NCI-H345 (cell line): ENCODE data around the gene RAB7A.
"Not testable (repeated sequence)": the region's sequence is repeated elsewhere in the genome, so short reads cannot be mapped to it uniquely, and the experiment has no call there.

Experiments
- DNase-seq: peaks from one replicate; lab custom pipeline; 2025; lab: John Stamatoyannopoulos, UW

RAB7A gene

DNA sequence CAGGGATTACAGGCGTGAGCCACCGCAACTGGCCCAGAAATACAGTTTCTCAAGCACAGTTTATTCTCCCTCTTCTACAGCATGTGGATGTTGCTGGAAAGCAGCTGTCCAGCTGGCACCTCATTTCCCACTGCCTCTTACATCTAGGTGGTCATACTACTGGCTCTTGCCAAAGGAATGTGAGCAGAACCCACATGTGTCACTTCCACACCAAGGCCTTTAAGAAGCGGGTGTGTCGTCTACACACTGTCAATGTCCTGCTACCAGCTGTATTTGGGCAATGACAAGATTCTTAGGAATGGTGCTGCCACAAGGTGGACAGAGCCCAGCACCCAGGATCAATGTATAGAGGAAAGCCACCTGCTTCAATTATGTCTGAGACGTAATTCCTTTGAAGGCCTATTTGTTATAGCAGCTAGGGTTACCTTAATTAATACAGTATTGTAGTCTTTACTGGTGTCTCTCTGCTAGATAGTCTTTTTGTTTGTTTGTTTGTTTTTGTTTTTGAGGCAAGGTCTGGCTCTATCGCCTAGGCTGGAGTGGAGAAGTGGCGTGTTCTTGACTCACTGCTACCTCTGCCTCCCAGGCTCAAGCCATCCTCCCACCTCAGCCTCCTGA is 15.1 kb upstream of the RAB7A start:
- DNase-seq: no peak

DNA sequence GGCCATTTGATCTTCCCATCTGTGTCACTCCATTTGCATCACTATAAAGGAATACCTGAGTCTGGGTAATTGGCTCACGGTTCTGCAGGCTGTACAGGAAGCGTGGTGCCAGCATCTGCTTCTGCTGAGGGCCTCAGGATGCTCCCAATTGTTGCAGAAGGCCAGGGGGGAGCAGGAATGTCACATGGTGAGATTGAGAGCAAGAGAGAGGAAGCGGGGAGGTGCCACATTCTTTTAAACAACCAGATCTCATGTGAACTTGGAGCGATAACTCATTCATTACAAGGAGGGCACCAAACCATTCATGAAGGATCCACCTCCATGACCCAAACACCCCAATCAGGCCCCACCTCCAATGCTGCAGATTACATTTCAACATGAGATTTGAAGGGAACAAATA is 13.1 kb upstream of the RAB7A start:
- DNase-seq: no peak

DNA sequence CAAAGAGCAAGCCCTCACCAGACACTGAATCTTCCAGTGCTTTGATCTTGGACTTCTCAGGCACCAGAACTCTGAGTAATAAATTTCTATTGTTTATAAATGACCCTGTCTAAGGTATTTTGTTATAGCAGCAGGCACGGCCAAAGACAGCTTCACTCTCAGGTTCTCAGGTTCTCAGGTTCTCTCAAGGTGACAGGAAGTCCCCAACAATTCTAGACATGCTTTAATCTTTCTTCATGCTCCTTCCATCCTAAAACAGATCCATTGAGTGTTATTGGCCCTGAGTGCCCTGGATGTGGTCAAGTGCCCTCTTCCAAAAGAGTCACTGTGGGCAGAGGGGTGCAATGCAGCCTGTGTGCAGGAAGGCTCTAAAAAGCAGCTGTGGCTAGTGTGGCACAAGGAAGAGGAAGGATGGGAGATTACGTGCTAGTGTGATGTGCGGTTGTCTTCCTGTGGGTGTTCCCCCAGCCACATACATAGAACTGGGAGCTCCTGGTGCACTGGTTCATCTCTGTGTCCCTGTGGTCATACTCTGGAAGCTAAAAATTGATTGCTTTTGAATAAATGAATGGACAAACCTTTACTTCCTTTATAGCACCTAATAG is 11.0 kb upstream of the RAB7A start:
- DNase-seq: no peak

DNA sequence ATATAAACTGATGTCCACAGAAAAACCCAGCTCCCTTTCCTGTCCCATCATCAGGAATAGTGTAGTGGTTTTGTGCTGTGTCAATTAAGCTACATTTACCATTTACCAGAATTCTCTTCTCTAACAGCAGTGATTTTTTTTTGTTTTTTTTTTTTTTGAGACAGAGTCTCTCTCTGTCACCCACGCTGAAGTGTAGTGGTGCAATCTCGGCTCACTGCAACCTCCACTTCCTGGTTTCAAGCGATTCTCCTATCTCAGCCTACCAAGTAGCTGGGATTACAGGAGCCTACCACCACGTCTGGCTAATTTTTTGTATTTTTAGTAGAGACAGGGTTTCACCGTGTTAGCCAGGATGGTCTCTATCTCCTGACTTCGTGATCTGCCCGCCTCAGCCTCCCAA is 7.1 kb upstream of the RAB7A start:
- DNase-seq: not testable (repeated sequence)

DNA sequence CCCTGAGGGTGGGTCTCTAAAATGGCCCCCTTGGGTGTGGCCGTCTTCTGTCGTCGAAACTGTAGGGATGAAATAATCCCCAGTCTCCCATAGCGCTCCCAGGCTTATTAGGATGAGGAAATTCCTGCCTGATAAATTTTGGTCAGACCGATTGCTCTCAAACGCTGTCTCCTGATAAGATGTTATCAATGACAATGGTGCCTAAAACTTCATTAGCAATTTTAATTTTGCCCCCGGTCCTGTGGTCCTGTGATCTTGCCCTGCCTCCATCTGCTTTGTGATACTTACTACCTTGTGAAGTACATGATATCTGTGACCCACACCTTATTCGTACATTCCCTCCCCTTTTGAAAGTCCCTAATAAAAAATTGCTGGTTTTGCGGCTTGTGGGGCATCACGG is 5.1 kb upstream of the RAB7A start:
- DNase-seq: no peak

DNA sequence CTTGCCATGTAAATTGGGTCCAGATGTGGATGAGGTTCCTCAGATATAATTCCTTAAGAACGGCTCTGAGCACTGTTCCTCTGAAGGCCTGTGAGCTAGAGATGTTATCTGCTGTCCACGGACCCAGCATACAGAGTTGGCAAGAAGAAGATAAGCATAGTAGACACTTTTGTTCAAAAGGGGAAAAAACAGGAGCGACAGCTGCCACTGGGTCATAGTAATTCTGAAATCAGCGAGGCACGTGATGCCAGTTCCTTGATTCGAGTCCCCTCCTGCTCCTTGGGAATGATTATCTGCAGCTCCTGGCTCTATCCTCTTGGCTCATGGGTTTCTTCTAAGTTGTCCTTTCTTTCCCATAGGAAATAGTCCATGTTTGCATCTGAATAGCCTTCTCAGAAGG is 2.5 kb upstream of the RAB7A start:
- DNase-seq: no peak

DNA sequence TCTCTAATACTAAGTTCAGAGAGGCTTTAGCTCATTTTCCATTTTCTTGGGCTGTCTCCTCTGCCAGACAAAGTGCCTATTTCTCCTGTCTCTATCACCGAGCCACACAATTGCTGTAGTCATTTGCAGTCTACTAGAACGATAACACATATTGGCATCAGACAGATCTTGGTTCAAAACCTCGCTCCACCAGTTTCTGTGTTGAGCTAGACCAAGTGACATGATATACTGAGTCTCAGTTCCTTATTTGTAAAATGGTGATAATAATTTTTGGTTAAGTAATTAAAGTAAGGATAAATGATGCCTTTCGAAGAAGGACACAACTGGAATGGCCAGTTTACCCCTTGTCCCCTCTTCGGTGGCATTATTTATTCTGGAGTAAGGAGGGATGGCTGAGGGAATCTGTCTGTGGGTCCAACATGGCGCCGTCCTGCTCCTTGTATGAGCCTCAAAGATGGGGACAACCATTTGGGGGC is 398 bp upstream of the RAB7A start:
- DNase-seq: no peak

DNA sequence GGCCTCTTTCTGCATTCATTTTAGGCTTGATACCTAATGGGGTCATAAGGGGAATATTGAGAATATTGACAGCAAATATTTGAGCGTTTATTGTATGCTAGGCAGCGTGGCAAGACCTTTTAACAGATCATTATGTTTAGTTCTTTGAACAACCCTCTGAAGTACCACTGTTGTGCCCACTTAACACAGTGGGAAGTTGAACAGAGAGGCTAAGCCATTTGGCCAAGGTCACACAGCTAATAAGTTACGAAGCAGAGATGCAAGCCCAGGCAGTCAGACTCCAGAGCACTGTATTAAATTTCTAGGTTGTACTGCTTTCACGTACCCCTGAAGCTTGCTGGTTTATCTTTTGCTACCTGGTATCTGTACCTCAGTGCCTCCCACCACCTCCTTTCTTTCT is 1.1 kb downstream of the RAB7A start:
- DNase-seq: no peak

DNA sequence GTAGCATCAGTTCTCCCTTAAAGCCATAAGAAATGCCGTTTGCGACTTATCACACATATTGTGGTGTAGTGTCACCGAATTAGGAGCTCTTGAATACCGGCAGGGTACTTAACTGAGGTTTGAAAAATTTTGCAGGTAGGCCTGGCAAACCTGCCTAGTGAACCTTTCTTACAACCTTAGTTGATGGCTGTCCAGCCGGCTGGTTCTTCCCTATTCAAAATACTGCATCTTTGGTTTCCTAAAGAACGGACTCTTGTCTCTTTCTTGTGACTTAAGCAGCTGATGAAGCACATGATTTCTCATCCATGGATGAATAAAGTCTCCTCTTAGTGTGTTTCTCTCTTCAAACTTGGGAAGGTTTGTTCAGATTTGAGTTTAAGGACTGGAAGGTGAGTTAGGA is 1.5 kb downstream of the RAB7A start:
- no peak for DNase-seq

DNA sequence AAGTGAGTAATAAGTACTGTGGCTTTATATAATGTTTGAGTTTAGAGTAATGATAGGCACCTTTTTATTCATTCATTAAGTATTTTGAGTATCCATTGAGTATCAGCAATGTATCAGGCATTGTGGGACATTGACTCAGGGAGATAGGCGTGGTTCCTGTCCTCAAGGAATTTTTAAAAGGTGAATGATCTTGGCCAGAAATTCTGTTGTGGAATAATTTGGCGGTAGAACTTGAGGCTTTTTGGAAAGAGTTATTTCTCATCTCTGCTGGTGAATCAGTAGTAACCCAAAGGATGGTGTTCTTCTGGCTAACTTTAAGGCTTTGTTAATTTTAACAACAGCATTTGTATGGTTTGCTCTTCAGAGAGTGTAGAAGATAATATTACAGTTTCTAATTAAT is 2.0 kb downstream of the RAB7A start:
- no peak for DNase-seq

DNA sequence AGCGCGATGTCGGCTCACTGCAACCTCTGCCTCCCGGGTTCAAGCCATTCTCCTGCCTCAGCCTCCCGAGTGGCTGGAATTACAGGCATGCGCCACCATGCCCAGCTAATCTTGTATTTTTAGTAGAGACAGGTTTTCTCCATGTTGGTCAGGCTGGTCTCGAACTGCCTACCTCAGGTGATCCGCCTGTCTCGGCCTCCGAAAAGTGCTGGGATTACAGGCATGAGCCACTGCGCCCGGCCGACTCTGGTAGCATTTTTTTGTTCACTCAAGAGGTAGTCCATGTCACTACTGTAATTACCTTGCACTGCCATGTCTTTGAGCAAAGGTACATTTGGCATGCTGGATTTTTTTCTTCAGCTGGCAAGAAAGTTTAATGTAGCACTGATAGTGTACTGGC is 2.5 kb downstream of the RAB7A start:
- DNase-seq: not testable (repeated sequence)

DNA sequence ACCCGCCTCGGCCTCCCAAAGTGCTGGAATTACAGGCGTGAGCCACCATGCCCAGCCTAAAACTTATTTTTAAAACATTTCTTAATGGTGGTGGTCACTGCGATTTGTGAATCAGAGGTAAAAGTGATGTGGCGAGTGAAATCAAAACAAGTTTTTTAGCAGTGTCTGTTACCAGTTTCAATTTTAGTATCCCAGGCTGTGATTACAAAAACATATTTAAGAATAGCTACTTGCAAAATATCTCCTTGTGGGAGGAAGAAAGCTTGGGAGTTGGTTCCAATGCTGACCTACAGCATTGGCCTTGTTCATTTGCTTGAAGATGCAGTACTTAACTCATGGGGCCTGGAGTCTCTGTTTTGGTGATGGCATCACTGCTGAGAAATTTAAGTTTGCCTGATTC is 4.5 kb downstream of the RAB7A start:
- no peak for DNase-seq

DNA sequence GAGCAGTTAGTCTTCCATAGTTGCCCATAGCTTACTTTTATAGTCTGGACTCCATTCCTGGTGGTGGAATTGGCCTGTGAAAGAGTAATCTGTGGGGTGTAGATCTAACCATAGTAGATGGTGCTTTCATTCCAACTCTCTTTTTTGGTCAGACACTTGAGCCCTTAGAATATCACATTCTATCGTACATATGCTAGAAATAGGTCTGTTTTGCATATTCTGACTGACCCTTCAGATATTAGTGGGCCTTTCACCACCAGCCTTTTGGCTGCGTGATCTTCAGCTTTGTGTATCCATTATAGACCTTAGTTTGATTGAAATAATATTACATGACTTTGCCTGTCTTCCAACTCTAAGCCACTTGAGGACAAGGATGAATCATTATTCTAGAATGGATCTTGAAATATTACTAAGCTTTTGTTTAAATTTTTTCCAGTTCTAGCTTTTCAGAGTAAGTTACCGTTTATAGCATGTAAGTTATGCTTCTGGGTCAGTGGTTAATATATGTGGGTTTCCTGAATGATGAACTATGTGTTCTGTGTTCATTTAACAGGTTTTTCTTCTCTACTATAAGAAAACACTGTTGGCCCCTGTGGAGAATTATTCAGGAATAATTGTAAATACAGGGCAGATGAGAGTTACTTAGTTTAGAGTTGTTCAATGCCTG is 8.7 kb downstream of the RAB7A start:
- no peak for DNase-seq

DNA sequence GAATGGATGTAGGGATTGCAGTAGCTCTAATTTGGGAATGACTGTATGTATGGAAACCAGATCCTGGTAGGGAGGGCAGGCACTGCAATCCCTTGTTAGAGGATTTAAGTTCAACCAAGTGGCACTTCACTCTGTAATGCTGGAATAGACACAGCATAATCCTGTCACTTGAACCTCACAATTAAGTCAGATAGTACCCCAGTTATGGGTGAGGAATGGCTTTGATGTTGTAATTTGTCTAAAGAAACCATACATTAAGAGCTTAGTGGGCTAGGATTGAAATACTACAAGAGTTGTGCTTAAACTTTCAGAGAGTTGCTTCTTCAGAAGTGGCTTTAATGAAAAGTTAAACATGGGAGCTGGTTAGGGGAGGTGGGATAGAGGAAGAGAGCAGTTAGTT is 9.3 kb downstream of the RAB7A start:
- DNase-seq: no peak

DNA sequence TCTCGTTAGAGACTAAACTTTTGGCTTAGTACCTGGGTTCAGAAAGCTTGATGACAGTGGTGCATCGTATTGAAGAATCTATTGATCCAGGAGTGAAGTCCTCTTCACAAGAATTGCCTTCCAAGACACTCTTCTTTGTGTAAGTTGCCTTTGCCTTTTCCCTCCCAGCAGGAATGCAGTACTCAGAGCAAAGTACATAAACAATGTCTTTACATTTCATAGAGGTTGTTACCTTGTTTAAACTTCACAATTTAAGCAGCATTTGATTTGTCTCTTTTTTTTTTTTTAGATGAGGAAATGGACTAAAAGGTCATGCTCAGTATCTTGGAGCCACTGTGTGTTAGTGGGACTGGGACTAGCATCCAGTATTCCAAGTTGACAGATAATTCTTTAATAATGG is 9.9 kb downstream of the RAB7A start:
- DNase-seq: no peak

DNA sequence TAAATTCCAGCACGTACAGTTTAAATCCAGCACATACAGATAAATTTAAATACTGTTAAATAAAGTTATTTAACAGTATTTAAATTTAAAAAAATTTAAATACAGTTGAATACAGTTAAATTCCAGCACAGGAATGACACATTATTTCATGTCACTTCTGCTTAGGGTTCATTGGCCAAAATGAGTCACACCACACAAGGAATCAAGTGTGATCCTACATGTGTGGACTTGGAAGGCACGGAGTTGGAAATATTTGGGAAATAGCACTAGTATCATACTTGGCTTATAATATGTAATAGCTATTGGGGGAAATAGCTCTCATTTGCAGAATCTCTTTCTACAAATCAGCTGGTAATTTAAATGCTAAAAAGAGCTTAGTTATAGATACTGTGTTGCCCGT is 10.6 kb downstream of the RAB7A start:
- DNase-seq: no peak

DNA sequence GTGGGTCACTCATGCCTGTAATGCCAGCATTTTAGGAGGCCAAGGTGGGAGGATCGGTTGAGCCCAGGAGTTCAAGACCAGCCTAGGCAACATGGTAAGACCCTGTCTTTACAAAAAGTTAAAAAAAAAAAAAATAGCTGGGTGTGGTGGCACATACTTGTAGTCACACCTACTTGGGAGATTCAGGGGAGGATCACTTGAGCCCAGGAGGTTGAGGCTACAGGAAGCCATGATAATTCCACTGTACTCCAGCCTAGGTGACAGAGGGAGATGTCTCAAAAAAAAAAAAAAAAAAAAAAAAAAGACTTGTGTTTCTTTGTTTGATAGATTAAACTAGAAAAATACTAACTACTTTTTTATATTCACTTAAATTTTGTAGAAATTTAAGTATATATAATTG is 14.6 kb downstream of the RAB7A start:
- DNase-seq: no peak

DNA sequence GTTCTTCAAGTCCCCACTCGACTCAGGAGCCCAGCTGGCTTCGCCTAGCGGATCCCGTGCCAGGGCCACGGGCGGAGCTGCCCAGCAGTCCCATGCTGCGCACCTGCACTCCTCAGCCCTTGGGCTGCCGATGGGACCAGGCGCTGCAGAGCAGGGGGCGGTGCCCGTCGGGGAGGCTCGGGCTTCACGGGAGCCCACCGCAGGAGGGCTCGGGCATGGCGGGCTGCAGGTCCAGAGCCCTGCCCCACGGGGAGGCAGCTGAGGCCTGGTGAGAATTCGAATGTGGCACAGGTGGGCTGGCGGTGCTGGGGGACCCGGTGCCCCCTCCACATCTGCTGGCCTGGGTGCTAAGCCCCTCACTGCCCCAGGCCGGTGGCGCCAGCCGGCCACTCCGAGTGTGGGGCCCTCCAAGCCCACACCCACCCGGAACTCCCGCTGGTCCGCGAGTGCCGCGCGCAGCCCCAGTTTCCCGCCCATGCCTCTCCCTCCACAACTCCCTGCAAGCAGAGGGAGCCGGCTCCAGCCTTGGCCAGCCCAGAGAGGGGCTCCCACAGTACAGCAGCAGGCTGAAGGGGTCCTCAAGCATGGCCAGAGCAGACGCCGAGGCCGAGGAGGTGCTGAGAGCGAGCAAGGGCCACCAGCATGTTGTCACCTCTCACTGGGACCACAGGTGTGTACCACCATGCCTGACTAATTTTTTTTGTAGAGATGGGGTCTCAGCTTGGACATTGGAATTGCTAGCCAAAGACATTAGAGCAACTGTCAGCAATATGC is 17.0 kb downstream of the RAB7A start:
- no peak for DNase-seq

DNA sequence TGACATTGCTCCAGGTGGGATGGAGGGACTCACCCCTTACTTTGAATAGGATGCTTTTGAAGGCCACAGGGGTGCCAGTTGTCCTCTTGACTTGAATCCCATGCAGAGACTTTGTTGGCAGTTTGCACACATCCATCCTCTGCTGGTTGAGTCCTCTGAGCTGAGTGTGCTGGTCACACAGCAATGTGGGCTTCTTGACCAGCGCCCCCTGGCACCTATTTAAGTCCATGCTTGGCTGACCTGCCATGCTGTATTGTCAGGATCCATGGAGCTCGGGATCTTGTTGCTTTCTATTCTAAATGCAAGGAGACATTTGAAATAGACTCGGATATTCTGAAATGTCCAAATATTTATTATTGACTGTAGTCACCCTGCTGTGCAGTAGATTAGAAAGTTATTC is 19.8 kb downstream of the RAB7A start:
- no peak for DNase-seq

DNA sequence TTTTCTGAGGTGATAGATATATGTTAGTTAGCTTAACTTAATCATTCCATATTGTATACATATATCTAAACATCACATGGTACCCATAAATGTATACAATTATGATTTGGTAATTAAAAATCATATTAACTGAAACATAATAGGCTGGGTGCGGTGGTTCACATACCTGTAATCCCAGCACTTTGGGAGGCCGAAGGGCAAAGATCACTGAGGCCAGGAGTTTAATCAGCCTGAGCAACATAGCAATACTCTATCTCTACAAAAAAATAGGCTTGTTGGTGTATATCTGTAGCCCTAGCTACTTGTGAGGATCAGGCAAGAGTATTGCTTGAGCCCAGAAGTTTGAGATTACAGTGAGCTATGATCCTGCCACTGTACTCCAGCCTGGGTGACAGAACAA is 20.9 kb downstream of the RAB7A start:
- no peak for DNase-seq

DNA sequence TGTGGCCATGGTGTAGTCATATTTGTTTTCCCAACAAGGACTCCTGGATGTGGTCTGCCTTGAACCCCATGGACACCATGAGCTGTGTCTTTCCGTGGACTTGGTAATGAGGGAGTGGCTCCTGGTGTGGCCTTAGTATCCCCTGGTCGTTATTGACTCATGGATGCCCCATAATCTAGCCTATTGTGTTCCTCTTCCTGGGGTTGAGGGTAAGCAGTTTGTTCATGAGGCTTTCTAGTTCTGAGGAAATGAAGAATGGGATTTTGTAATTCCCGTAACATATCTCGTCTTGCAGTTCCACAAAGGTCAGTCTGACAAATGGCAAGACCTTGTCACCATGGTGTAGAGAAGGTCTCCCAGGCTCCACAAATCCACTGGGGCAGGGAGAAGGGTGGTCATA is 22.6 kb downstream of the RAB7A start:
- DNase-seq: no peak

DNA sequence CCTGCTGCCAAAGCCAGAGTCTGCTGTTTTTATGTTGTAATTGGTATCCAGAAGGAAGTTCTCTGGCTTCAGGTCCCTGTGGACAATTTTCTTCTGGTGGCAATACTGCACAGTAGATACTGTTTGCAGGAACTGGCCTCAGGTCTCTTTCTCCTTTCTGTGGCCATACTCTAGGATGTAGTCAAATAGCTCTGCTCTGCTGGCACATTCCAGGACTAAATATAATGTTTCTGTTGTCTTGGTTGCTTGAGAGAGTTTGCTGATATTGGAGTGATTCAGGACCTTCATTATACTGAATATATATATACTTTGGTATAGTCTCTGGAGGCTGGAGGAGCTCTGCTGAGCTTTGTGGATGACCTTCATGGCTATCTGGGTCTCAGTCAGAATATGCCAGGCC is 23.1 kb downstream of the RAB7A start:
- DNase-seq: no peak

DNA sequence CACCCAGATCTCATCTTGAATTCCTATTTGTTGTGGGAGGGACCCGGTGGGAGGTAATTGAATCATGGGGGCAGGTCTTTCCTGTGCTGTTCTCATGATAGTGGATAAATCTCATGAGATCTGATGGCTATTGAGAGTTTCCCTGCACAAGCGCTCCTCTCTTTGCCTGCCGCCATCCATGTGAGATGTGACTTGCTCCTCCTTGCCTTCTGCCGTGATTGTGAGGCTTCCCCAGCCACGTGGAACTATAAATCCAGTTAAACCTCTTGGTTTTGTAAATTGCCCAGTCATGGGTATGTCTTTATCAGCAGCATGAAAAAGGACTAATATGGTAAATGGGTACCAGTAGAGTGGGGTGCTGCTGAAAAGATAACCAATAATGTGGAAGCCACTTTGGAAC is 23.6 kb downstream of the RAB7A start:
- not testable (repeated sequence) for DNase-seq
